Gastrocnemius medialis (tissue), 4 donors: ENCODE results near the gene PLCL2. TPM values are rescaled to one million over a fixed set of nuclear protein-coding genes. Genes with fewer than 3 reads are reported as not detected.
"Not testable (repeated sequence)": the region's sequence is repeated elsewhere in the genome, so short reads cannot be mapped to it uniquely, and the experiment has no call there.

Experiments used
- ATAC-seq, 2 donors: fragments of 150-250 bp; one replicate each; pipeline ENCODE4 v1.9.1; 2016
- DNase-seq, 2 donors: peaks; one replicate each; pipeline ENCODE4 v3.0.0-alpha.2; 2019
- H3K27ac ChIP-seq, 4 donors: fragments of 200-600 bp; sonication (generic); 1 replicate in 1 of 4; 2 replicates in 3 of 4; pipeline ENCODE4 v1.5.1; 2016 to 2018; ENCODE audit warnings: mild to moderate bottlenecking in 2 of 4, moderate library complexity in 1 of 4
- H3K27me3 ChIP-seq, 3 donors: fragments of 200-600 bp; sonication (generic) in 2 of 3; 1 replicate in 1 of 3; 2 replicates in 2 of 3; pipeline versions ENCODE4 v1.5.1 to v1.6.0; 2016 to 2019; ENCODE audit warnings: mild to moderate bottlenecking in 1 of 3, moderate library complexity in 1 of 3
- H3K36me3 ChIP-seq, 2 donors: fragments of 200-600 bp; sonication (generic) in 1 of 2; one replicate each; pipeline ENCODE4 v1.5.1; 2017 to 2018
- H3K4me1 ChIP-seq, 2 donors: fragments of 200-600 bp; sonication (generic) in 1 of 2; one replicate each; pipeline ENCODE4 v1.5.1; 2016 to 2017; ENCODE audit warnings: mild to moderate bottlenecking in 2 of 2
- H3K4me3 ChIP-seq, 4 donors: fragments of 200-600 bp; sonication (generic) in 3 of 4; 1 replicate in 1 of 4; 2 replicates in 3 of 4; pipeline ENCODE4 v1.5.1; 2016 to 2019; ENCODE audit warnings: mild to moderate bottlenecking in 2 of 4
- H3K9me3 ChIP-seq, 3 donors: fragments of 200-600 bp; sonication (generic) in 2 of 3; 1 replicate in 1 of 3; 2 replicates in 2 of 3; pipeline ENCODE4 v1.5.1; 2016 to 2019
- CTCF ChIP-seq, 5 experiments: fragments of 450-650 bp in 3 of 5; fragments of 200-600 bp in 2 of 5; sonication (generic) in 2 of 5; IDR thresholded peaks in 4 of 5; conservative IDR thresholded peaks in 1 of 5; 1 replicate in 4 of 5; 2 replicates in 1 of 5; pipeline ENCODE4 v1.5.1; 2016 to 2019; ENCODE audit warnings: antibody characterized with exemption in 5 of 5, mild to moderate bottlenecking in 3 of 5, moderate library complexity in 3 of 5
- POLR2A ChIP-seq, 2 donors: fragments of 450-650 bp; IDR thresholded peaks; one replicate each; pipeline ENCODE4 v1.6.1; 2017; ENCODE audit warnings: antibody characterized with exemption in 2 of 2, mild to moderate bottlenecking in 2 of 2, moderate library complexity in 2 of 2
- in situ Hi-C, 4 donors: fragments of 200-750 bp; cut with MboI; loops; one replicate each; pipeline versions ENCODE4 v1.15.0 to v1.8.0; 2017; ENCODE audit warnings: low sequenced_read_pairs in 4 of 4
- intact Hi-C: fragments of 100-400 bp; cut with DNase I; formaldehyde crosslinking; loops from one replicate; pipeline ENCODE4 v1.15.1; 2023; ENCODE audit warnings: low total_unique reads
- total RNA-seq, 4 donors: library from RNA; depleted of rRNA; stranded (reverse); fragments of >200 nt; gene quantifications; one replicate each; pipeline versions ENCODE4 v1.1.0 to v1.2.3, GENCODE V29; 2016

Gene PLCL2
- total RNA-seq, 4 donors from 2014 or later, result 23.9 to 37.2 (median 32.7) TPM

DNA sequence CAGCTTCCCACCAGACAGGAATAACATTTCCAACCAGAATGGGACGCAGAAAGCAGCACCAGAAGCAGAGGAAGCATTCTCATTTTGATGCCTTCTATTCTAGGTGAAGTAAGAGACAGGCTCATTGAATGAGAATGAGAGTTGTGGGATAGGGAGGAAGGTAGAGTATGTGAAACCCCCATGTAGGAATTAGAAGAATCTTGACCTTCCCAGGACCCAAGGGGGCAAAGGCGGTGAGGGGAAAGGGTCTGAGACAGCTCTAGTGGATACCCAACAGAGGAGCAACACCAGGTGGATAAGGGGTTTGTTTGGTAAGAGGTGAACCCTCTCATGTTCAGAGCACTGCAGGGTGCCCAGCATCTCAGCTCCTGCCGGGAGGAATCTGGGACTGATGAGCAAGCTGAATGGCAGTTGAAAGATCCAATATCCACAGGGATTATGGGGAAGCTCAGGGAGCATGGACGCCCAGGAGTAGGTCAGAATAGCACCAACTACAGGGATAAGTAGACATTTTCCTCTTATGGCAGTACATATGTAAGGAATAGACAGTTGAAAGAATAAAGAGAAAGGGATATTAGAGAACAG is 77.0 kb downstream of the PLCL2 start:
- Histone ChIP-seq H3K9me3 (peaks cover 0 to under 1% (median 0%) of the 10 kb centered on the region in 3 donors), H3K4me3 (no peak overlapping the region), H3K4me1 (peaks cover 4% of the 10 kb centered on the region in 2 donors), H3K27me3 (no peaks in the 10 kb centered on the region), H3K27ac (no peak overlapping the region), H3K36me3 (no peaks in the 10 kb centered on the region)
- TF ChIP-seq CTCF (IDR thresholded peaks at IDR 0.05 in 4 of 5, conservative IDR thresholded peaks at IDR 0.05 in 1 of 5) (no peak), POLR2A (IDR thresholded peaks at IDR 0.05) (no peak)
- intact Hi-C loops, result no loop called here
- in situ Hi-C loops, result no loop called here
- peak in 1 of 2 donors; percentile 36 for ATAC-seq
- no peak for DNase-seq

GRCh38 chr3:16975083-16975482 is 90.3 kb downstream of the PLCL2 start:
- DNase-seq, result no peak
- ATAC-seq, result peak in 1 of 2 donors; percentile 92
- no peaks in the 10 kb centered on the region for H3K27me3 ChIP-seq
- intact Hi-C loops, result no loop called here
- H3K4me1 ChIP-seq, result peaks cover 13 to 45% of the 10 kb centered on the region in 2 donors
- no peak overlapping the region for H3K4me3 ChIP-seq
- in situ Hi-C loops, result no loop called here
- peak overlapping the region in 1 of 4 donors; percentile 66 for H3K27ac ChIP-seq
- no peaks in the 10 kb centered on the region for H3K36me3 ChIP-seq
- no peaks in the 10 kb centered on the region for H3K9me3 ChIP-seq
- no peak for TF ChIP-seq POLR2A (IDR thresholded peaks at IDR 0.05)
- TF ChIP-seq CTCF (IDR thresholded peaks at IDR 0.05 in 4 of 5, conservative IDR thresholded peaks at IDR 0.05 in 1 of 5), result no peak

DNA sequence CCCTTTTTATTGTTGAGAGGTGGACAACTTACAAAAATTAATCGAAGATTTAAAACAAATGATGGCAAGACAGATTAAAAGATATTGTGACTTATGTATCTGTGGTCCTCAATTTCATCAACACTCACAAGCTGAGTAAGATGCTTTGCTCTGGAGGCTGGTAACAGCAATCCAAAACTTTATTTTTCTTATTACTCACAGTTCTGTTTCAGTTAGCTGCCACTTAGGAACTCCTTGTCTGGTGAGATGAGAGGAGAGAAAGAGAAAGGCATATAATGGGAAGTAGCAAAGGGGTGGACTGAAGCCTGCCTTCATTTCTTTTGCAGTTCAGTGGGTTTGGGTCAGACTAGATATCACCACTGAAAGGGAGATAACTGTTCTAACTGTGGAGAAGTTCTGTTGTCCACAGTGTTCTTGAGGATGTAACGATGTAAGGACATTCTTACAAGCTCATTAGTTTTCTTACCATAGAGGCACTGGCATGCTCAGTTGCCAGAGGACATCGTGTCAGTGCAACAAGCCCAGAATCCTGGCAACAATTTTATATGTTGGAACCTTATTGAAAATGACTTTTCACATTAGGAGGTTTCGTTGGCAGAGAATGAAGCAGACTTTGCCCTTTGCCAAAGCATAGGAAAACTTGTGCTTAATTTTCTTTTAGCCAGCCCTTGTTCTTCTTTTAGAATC is 93.6 kb downstream of the PLCL2 start:
- intact Hi-C loops, result no loop called here
- peaks cover 16 to 59% of the 10 kb centered on the region in 2 donors for H3K4me1 ChIP-seq
- TF ChIP-seq POLR2A (IDR thresholded peaks at IDR 0.05) (no peak), CTCF (IDR thresholded peaks at IDR 0.05 in 4 of 5, conservative IDR thresholded peaks at IDR 0.05 in 1 of 5) (no peak)
- DNase-seq (no peak), ATAC-seq (no peak)
- peak overlapping the region in 1 of 4 donors; percentile 46 for H3K27ac ChIP-seq
- no peaks in the 10 kb centered on the region for H3K27me3 ChIP-seq
- H3K9me3 ChIP-seq, result no peaks in the 10 kb centered on the region
- no peak overlapping the region for H3K4me3 ChIP-seq
- in situ Hi-C loops, result no loop called here
- no peaks in the 10 kb centered on the region for H3K36me3 ChIP-seq

GRCh38 chr3:16978921-16979271 is 94.1 kb downstream of the PLCL2 start:
- TF ChIP-seq CTCF (IDR thresholded peaks at IDR 0.05 in 4 of 5, conservative IDR thresholded peaks at IDR 0.05 in 1 of 5) (no peak), POLR2A (IDR thresholded peaks at IDR 0.05) (no peak)
- H3K4me1 ChIP-seq, result peaks cover 17 to 62% of the 10 kb centered on the region in 2 donors
- no peaks in the 10 kb centered on the region for H3K27me3 ChIP-seq
- intact Hi-C loops (no loop called here), in situ Hi-C loops (no loop called here)
- no peak overlapping the region for H3K4me3 ChIP-seq
- DNase-seq, result no peak
- no peaks in the 10 kb centered on the region for H3K36me3 ChIP-seq
- no peak for ATAC-seq
- peak overlapping the region in 1 of 4 donors; percentile 46 for H3K27ac ChIP-seq
- H3K9me3 ChIP-seq, result no peaks in the 10 kb centered on the region

DNA sequence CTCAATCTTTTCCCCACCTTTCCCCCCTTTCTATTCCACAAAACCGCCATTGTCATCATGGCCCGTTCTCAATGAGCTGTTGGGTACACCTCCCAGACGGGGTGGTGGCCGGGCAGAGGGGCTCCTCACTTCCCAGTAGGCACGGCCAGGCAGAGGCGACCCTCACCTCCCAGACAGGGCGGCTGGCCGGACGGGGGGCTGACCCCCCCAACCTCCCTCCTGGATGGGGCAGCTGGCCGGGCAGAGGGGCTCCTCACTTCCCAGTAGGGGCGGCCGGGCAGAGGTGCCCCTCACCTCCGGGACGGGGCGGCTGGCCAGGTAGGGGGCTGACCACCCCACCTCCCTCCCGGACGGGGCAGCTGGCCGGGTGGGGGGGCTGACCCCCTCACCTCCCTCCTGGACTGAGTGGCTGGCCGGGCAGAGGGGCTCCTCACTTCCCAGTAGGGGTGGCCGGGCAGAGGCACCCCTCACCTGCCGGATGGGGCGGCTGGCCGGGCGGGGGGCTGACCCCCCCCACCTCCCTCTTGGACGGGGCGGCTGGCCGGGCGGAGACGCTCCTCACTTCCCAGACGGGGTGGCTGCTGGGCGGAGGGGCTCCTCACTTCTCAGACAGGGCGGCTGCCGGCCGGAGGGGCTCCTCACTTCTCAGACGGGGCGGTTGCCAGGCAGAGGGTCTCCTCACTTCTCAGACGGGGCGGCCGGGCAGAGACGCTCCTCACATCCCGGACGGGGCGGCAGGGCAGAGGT is 95.2 kb downstream of the PLCL2 start:
- in situ Hi-C loops, H3K27ac ChIP-seq, H3K36me3 ChIP-seq, H3K4me3 ChIP-seq, H3K27me3 ChIP-seq, DNase-seq, H3K9me3 ChIP-seq, ATAC-seq, intact Hi-C loops: not testable (repeated sequence)
- H3K4me1 ChIP-seq, result peaks cover 21 to 54% of the 10 kb centered on the region in 2 donors

DNA sequence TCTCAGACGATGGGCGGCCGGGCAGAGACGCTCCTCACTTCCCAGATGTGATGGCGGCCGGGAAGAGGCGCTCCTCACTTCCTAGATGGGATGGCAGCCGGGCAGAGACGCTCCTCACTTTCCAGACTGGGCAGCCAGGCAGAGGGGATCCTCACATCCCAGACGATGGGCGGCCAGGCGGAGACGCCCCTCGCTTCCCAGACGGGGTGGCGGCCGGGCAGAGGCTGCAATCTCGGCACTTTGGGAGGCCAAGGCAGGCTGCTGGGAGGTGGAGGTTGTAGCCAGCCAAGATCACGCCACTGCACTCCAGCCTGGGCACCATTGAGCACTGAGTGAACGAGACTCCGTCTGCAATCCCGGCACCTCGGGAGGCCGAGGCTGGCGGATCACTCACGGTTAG is 95.8 kb downstream of the PLCL2 start:
- H3K9me3 ChIP-seq, intact Hi-C loops, DNase-seq, H3K27ac ChIP-seq, H3K4me3 ChIP-seq, in situ Hi-C loops, ATAC-seq, H3K36me3 ChIP-seq, H3K27me3 ChIP-seq: not testable (repeated sequence)
- H3K4me1 ChIP-seq, result peaks cover 25 to 51% of the 10 kb centered on the region in 2 donors
